AG20443 (cell line): ENCODE measurements around the gene TGFB2.

ENCODE experiments used
- DNase-seq: peaks from one replicate; pipeline ENCODE4 v3.0.0; 2012; ENCODE audit warnings: low spot score, mixed read lengths

TGFB2 gene

DNA sequence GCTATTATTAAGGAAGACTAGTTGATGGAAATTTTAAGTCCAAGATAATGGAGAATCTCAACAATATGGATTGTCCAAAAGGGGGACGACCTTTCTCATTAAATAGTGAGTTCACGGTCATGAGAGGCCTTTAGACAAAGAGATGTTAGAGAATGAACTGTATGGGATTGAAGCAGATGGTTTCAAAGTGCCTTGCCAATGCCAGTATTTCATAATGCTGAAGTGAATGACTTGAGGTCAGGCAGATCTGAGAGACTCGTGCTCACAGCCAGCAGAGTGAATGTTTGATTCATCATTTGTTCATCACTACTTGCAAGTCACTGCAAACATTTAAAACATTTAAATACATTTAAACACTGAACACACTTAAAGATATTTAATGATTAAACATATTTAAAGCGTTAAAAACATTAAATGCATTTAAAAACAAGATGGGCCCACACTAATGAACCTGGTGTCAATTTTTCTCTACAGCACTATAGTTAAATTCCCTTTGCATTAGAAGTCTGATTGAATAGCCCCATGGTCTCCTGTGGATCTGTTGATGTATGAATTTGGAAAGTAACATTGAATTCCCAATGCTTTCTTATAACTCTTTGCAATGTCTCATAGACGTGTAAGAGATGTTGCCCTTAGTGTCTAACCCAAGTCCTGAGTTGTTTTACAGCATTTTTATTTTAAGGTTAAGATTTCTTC lies 80.7 kb downstream of the TGFB2 start:
- DNase-seq, result peak; percentile 51

DNA sequence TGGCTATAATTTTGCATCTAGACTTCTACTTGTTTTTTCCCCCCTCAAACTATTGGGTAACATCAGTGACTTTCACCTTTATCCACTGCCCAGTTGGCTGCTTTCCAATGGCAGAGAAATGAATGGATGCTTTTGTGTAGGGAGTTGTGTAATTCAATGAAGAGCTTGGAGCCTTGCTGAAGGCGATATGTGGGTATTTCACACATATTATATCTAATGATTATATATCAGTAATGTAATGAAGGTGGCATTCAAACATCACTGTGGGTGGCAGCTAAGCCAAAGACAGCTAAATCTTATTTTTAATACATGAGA lies 81.2 kb downstream of the TGFB2 start:
- no peak for DNase-seq

DNA sequence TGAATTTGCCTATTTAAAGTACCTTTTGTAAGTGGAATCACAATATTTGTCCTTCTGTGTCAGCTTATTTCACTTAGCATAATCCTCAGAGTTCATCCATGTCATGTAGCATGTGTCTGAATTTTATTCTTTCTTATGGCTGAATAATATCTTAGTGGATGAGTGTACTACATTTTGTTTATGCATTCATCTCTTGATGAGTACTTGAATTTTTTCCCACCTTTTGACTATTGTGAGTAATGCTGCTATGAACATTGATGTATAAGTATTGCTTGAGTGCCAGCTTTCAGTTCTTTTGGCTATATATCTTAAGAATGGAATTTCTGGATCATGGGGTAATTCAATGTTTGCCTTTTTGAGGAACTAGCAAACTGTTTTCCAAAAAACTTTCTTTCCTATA lies 84.2 kb downstream of the TGFB2 start:
- DNase-seq, result no peak

DNA sequence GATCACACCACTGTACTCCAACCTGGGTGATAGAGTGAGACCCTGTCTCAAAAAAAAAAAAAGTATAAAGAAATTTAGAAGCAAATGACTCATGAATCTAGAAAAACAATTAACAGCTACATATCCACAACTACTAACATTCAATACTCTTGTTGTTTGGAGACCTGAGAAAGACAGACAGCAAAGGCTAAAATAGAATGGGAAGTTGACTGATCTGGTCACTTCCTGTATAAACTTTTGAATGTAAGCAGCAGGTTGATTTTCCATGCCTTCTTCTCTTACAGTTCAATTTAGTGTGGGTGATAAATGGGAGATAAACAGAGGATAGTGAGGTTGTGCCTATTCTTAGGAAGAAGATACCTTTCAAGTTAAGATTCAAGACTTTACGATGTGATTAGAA lies 85.2 kb downstream of the TGFB2 start:
- no peak for DNase-seq

DNA sequence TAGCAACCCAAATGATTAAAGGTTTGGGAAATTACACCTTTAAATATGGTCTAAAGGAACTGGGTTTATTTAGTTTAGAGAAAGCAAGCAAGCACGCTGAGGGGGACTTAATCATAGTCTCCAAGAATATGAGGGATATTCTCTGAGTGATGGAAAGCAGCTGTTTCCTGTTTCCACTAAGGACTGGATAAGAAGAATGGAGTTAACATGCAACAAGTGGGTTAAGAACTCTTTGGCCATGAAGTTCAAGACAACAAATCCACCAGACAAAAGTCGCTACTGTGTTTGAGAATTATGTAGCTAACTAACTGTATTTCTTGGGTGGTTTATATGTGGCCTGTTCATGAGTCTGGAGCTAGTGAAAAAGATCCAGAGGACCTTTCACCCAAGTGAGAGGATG lies 85.7 kb downstream of the TGFB2 start:
- no peak for DNase-seq

DNA sequence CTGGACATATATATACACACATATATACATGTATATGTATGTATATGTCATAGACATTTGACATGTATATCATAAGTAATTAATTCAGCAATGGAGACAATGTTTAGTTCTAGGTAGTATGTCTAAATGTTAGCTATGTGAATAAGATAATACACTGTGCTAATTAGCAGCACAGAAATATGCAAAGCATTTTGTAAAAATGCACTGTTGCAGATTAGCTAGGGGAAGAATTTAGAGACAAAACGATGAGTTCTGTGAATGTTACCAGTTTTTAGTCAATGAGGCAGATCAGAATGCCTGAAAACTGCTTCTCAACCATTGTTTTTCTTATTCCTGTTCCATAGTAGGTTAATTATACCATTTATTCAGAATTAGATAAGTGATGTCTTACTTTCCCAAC lies 86.3 kb downstream of the TGFB2 start:
- no peak for DNase-seq

DNA sequence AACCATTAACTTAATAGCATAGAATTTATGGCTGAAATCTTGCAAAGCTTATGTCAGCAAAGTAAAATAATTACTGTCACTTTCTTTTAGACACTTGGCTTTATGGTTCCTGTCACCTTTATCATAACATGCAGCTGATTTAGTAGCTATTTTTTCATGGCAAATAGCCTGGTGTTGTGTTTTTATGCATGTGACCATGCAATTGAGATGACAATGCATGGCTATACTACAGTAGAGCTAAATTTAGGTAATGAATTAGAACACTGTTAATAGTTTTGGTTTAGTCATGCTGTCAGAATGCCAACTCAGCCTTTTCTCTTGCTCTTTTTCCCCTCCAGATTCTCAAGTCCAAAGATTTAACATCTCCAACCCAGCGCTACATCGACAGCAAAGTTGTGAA lies 88.6 kb downstream of the TGFB2 start:
- DNase-seq, result no peak

DNA sequence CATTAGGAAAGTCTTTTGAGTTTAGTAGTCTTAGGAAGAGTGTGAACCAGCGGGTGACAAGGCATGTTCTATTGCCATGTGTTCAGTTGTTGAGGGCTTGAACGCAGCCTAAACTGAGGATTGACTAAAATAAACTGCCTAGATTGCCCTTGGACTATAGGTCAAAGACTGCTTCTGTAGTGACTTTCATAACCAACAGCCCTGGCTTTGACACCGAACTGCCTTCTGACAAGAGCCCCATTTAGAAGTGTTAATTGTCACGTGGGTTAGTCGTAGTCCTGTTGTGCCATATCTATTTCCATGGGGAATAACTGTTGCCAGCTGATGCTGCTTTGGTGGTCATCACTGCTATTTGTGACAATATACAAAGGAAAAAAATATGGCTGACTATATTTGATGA lies 90.4 kb downstream of the TGFB2 start:
- no peak for DNase-seq

DNA sequence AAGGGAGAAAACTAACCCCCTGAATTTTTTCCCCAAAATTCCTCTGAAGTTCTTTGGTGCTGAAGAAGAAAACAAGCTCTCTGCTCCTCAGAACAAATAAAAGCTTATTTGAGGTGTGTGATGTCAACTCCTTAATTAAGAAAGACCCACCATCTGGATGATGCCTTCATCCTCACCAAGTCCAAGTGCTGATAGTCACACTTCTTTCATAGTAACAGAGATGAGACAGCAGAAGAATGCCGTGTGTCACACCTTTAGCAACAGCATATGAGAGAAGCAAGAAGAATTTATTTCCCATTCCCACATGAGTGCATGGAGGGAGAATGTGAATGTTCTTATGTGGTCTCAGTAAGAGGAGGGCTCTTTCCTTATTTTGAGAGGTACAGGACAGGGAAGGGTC lies 91.2 kb downstream of the TGFB2 start:
- no peak for DNase-seq

DNA sequence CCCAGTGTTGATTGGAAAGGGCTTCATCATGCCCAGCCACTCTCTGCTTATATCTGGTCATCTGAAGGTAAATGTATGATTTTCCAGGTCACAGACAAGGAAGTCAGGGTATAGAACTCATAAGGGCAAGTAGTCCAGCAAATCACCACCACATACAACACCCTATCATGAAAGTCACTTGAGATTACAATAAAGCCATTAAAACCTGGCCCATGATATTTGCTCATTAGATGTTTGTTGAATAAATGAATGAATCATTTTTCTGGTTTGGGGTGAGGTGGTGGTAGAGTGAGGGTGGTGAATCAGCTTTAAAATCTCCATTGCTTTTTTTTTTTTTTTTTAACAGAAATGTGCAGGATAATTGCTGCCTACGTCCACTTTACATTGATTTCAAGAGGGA lies 91.9 kb downstream of the TGFB2 start:
- DNase-seq, result no peak

DNA sequence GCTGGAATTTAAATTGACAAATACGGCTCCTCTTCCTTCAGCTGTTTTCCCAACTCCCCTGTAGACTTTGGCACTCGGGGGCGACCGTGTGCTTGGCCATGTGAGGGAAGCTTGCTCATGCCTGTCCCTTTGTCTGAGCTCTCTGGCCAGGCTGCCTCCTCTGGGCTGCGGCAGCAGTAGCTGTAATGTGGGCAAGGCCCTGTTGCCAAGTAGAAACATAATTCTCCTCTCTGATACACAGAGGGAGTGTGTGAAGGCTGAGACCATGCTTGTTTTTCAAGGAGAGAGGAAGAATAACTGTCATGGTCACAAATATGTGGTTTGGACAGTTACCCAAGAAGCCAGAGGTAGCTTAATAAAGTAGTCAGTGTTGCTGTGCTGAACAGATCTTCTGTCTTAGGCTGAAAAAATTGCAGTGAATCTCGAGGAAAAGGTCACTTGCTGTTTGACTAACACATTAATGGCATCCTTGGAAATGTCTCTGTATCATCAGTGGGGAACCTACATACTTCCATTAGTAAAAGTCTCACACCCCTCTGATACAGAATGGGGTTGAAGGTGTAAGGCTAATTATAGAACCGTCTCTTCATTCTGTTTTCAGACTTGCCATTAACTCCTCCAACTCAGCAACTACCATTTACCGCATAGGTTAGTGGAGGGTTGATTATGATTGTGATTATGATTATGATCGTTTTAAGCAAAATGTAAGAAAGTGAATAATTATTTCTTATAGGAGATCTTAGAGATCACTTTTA lies 94.6 kb downstream of the TGFB2 start:
- DNase-seq, result peak; percentile 65

DNA sequence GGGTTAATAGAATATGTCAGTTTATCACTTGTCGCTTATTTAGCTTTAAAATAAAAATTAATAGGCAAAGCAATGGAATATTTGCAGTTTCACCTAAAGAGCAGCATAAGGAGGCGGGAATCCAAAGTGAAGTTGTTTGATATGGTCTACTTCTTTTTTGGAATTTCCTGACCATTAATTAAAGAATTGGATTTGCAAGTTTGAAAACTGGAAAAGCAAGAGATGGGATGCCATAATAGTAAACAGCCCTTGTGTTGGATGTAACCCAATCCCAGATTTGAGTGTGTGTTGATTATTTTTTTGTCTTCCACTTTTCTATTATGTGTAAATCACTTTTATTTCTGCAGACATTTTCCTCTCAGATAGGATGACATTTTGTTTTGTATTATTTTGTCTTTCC lies 98.1 kb downstream of the TGFB2 start:
- DNase-seq, result no peak

DNA sequence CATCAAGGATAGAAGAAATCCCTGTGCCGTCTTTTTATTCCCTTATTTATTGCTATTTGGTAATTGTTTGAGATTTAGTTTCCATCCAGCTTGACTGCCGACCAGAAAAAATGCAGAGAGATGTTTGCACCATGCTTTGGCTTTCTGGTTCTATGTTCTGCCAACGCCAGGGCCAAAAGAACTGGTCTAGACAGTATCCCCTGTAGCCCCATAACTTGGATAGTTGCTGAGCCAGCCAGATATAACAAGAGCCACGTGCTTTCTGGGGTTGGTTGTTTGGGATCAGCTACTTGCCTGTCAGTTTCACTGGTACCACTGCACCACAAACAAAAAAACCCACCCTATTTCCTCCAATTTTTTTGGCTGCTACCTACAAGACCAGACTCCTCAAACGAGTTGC lies 99.0 kb downstream of the TGFB2 start:
- DNase-seq, result no peak

DNA sequence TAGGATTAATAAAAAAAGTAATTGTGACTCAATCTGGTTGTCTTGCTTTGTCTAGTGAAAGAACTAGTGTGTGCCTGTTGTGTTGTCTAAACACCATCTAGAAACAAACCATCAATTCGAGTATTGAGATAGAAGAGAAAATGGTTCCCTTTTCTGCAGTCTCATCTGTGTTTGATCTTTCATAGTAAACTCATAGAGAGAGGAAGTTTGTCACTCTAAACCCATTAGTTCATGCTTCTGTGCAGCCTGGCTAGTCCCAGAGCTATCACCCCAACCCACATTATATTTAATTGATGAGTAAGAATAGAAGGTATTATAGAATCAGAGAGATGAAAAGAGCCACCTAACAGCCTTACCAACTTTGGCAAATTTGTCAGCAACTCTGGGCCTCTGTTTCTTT lies 99.5 kb downstream of the TGFB2 start:
- no peak for DNase-seq

DNA sequence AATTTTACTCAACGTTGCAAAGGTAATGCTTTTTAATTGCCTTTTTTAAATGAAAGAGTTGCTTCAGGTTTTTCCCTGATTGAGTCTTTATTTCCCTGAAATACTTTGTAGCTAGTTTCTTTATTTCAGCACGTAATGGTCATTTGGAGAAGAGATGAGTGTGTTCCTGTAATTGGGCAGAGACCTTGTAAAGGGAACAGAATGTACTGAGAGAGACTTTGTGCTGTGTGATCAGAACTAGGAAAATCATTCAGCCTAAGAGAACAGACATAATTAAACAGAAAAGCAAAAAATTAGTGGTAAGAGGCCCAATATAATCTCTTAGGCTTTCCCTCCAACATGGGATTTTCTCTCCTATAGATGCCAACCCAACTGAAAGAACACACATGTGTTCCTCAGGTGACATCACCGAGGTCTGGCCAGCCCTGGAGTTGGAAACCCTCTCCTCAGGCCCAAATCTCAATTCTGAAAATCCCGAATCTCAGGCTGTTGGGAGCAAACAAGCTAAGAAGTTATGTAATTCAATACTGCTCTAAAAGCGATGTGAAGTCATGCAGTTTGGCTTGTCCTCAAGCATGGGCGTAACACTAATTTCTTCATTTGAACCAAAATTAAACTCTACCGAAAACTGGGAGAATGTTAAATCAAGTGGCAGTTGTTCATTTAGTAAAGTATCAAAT lies 102.0 kb downstream of the TGFB2 start:
- DNase-seq, result no peak

DNA sequence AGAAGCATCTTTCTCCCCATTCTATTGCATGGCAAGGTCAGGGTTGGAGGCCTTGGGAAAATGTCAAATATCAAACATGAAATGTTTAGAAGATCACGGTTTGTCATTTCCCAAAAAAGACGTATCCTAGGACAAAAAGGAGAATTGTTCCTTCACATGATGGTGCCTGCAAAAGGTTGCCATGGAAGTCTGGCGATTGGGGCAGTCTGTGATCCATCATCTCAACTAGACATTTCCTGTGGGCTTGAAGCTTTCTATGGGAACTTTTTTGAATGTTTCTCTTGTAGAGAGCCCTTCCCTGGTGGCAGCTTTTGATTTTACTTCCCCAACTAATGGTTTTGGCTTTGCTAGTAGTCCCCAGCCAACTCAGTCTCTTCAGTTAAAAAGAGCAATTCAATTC lies 106.3 kb downstream of the TGFB2 start:
- DNase-seq, result no peak

DNA sequence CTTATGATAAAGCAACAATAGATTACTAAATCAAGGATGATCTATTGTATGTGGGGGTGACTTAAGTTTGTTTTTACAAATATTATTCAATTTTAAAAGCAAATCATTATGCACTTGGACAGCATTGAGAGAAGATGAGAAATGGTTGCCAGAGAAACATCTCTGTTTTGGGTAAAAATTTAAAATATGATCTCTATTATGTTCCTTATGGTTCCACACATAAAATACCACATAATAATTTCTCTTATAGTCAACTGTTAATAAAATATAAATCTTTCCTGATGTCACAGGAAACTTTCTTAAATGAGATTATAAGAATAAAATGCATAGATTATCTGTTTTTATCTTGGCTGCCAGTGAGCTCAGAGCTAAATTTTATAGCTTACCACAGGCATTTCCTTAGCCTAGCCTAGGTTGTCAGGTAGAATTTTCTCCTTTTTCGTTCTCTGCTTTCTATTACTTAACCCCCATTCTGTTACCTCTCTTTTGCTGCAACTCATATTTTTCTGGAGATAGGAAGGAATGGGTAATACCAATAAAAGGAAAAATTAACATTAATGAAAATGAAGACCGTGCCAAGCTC lies 109.7 kb downstream of the TGFB2 start:
- DNase-seq, result no peak

DNA sequence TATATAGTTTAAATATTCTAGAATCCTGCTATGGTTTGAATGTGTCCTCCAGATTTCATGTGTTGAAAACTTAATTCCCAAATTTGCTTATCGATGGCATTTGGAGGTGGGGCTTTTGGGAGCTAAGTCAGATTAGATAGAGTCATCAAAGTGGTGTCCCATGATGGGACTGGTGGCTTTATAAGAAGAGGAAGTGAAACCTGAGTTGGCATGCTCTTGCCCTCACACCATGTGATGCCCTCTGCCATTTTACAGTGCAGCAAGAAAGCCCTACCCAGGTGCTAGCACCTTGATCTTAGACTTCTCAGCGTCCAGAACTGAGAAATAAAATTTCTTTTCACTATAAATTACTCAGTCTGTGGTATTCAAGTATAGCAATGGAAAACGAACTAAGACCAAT lies 111.3 kb downstream of the TGFB2 start:
- DNase-seq, result no peak

DNA sequence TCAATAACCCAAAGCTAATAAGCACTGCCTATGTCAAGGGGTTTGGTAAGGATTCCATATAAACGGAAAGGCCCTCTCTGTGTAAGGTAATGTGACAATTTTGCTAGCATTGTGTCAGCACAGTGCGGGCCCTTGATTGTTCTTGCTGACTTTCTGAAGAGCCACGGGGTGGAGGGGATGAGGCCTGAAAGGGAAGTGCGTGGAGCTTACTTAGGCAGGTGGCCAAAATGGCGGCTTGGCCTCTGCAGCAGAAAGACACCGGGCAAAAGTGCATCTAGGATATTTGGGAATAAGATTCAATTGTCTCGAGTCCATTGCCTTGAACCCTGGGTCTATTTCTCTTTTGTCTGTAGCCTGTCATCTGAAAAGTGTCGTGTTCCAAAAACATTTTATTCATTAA lies 114.3 kb downstream of the TGFB2 start:
- no peak for DNase-seq

DNA sequence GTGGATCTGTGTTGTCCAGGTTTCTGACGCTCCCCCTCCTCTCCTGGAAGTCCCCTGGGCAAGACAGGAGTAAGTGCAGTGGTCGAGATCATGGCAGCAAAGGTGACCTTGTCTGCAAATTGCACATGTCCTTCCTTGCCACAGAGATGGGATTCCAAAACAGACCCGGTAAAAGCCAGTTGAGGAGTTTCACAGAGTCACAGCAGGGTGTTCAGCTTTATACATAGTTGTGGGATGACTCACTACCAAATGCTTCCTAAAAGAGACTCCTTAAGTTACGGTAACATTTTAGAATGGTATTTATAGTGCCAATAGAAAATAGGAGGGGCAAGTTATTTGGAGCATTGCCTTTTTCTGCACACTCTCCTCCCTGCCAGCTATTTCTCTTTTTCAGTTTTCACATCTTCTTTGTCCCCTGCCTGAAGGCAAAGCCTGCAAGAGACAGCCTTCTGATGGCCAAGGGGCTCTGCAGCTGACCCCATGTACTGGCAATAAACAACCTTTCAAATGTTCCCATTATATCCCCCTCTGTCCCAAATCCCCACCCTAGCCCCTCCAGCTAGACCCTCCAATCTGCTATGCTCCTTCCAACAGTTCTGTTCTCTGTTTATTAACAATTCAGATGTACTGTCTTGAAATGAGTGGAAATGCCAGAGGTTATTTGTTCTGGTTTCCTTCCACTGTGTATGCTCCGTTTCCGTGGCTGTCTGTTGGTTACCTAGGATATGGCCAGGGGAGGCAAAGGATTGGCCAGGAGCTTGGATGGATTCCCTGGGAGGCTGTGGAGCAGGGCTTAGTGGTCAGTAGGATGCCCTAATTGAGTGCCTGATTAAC lies 115.0 kb downstream of the TGFB2 start:
- DNase-seq, result peak; percentile 87

DNA sequence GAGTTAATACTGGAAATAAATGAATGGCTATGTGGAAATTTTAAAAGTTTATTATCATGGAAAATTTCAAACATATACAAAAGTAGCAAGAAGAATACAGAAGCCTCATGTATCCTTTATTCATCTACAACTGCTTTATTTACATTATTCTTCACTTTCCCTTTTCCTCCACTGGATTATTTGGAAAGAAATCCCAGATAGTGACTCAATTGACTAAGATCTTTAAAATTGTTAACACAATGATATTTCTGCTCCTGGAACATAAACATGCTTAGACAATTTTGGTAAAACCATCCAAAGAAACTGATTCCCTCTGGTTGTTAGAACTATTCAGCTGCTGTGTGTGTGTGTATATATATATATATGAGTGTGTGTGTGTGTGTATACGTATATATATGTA lies 116.2 kb downstream of the TGFB2 start:
- DNase-seq, result no peak

DNA sequence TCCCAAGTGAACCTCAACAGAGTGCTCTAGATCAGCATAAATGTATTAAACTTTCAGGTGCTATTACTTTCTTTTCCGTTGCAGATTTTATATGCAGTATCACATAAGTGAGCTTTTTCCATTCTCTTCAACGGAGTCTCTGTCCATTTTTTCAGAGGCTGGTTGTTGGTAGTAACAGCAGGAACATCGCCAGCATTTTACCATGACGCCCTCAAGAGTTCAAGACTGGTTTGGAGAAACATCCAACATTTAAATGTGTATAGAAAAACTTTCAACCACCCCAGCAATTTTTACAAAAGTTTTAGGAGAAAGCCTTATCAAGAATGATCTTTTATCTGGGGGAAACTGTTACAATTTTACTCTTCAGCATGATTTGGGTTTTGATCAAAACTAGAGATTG lies 117.0 kb downstream of the TGFB2 start:
- DNase-seq, result no peak
